K562 (cell line): ENCODE measurements around the gene TMEM92. TPM values are rescaled to one million over a fixed set of nuclear protein-coding genes. Genes with fewer than 3 reads are reported as not detected.

ENCODE experiments used
- ATF1 ChIP-seq, 2 experiments: fragments of 450-650 bp in 1 of 2; IDR thresholded peaks; 2 replicates each; pipeline ENCODE4 v1.6.1; 2016; ENCODE audit warnings: missing compliant biosample characterization in 1 of 2, missing genetic modification characterization in 1 of 2
- C11orf30 ChIP-seq: fragments of 450-650 bp; IDR thresholded peaks from 2 replicates; pipeline ENCODE4 v1.6.1; 2016; ENCODE audit warnings: low read depth, mild to moderate bottlenecking
- CEBPB ChIP-seq: fragments of 450-650 bp; IDR thresholded peaks from 2 replicates; pipeline ENCODE4 v1.6.1; 2016; ENCODE audit warnings: missing genetic modification characterization, missing compliant biosample characterization
- JUND ChIP-seq, 2 experiments: IDR thresholded peaks; 2 replicates in 1 of 2; 3 replicates in 1 of 2; pipeline ENCODE4 v1.6.1; 2011; ENCODE audit warnings: borderline replicate concordance in 2 of 2, low read depth in 2 of 2, low read length in 2 of 2, improper control_type of control experiment in 1 of 2, missing biosample characterization in 1 of 2, missing genetic modification characterization in 1 of 2, missing genetic modification reagents in 1 of 2
- KLF6 ChIP-seq: fragments of 250-450 bp; sonication (Bioruptor Pico); IDR thresholded peaks from 2 replicates; pipeline ENCODE4 v1.4.0; 2020; ENCODE audit warnings: mild to moderate bottlenecking, moderate library complexity, borderline replicate concordance
- MTA3 ChIP-seq: fragments of 450-650 bp; formaldehyde crosslinking; IDR thresholded peaks from 2 replicates; pipeline ENCODE4 v1.6.1; 2017; ENCODE audit warnings: mild to moderate bottlenecking, borderline replicate concordance
- PYGO2 ChIP-seq: fragments of 450-650 bp; IDR thresholded peaks from 2 replicates; pipeline ENCODE4 v1.6.1; 2016; ENCODE audit warnings: mild to moderate bottlenecking, missing genetic modification characterization, moderate library complexity, missing compliant biosample characterization
- RBFOX2 ChIP-seq: fragments of 200-400 bp; formaldehyde crosslinking; IDR thresholded peaks from 2 replicates; pipeline ENCODE4 v1.6.1; 2017; ENCODE audit warnings: low read depth, mild to moderate bottlenecking, low read length, moderate library complexity
- TSC22D4 ChIP-seq: fragments of 450-650 bp; IDR thresholded peaks from 2 replicates; pipeline ENCODE4 v1.6.1; 2016; ENCODE audit warnings: missing genetic modification characterization, missing biosample characterization, control low read depth
- ZBTB9 ChIP-seq: fragments of 450-650 bp; formaldehyde crosslinking; IDR thresholded peaks from 2 replicates; pipeline ENCODE4 v1.4.0; 2020; ENCODE audit warnings: mild to moderate bottlenecking, moderate library complexity
- ZNF134 ChIP-seq: fragments of 250-450 bp; sonication (Bioruptor Pico); conservative IDR thresholded peaks from 2 replicates; pipeline ENCODE4 v1.4.0; 2020
- ZNF347 ChIP-seq: fragments of 450-650 bp; formaldehyde crosslinking; IDR thresholded peaks from 2 replicates; pipeline ENCODE4 v1.4.0; 2020; ENCODE audit warnings: low read depth, mild to moderate bottlenecking, moderate library complexity
- ZNF584 ChIP-seq: fragments of 200-800 bp; sonication (Bioruptor generic); IDR thresholded peaks from 2 replicates; pipeline ENCODE4 v1.6.1; 2016; ENCODE audit warnings: low read depth, mild to moderate bottlenecking, missing genetic modification characterization, missing compliant biosample characterization
- ZNF766 ChIP-seq: fragments of 200-800 bp; sonication (Bioruptor generic); conservative IDR thresholded peaks from 2 replicates; pipeline ENCODE4 v1.6.1; 2016; ENCODE audit warnings: missing genetic modification characterization, missing compliant biosample characterization
- polyA plus RNA-seq, 8 experiments: library from polyadenylated mRNA; depleted of rRNA in 4 of 8; stranded (reverse) in 5 of 8; unstranded in 3 of 8; fragments of >200 nt; fragmentation: Nextera tagmentation in 2 of 8; fragmentation: Illumina TruSeq in 1 of 8; extraction: Ambion mirVana in 2 of 8; extraction: Trizol in 1 of 8; gene quantifications; 2 replicates each; pipeline versions ENCODE4 v1.2.1 to v1.2.3, GENCODE V29; 2011 to 2014; ENCODE audit warnings: inconsistent platforms in 1 of 8, missing spikeins in 1 of 8
- total RNA-seq, 7 experiments: library from RNA; depleted of rRNA in 6 of 7; stranded (reverse); fragments of >200 nt in 6 of 7; fragmentation: Illumina TruSeq in 2 of 7; extraction: Trizol in 2 of 7; gene quantifications; 2 replicates each; pipeline versions ENCODE4 v1.2.1 to v1.2.3, GENCODE V29; 2011 to 2021; ENCODE audit warnings: low replicate concordance in 1 of 7
- TF ChIP-seq, protein P1 (sequence below): fragments of 250-450 bp; sonication (Bioruptor Pico); IDR thresholded peaks from 2 replicates; pipeline ENCODE4 v1.4.0; 2020
- TF ChIP-seq, protein P2 (sequence below): fragments of 450-650 bp; IDR thresholded peaks from 2 replicates; pipeline ENCODE4 v1.6.1; 2014; ENCODE audit warnings: low read depth, mild to moderate bottlenecking, moderate library complexity, borderline replicate concordance

Gene TMEM92
- total and polyA plus RNA-seq, 9 of the 15 experiments (the other 6 are each of a cell fraction or from before 2014, with no cell fraction given): 0.14 to 2.1 (median 0.40) TPM

GRCh38 chr17:50304781-50305404 lies 30.6 kb downstream of the TMEM92 start (continued):
- no peak for TF ChIP-seq MTA3
- 0 out of 2 replicates have a peak, but pooled peaks have one; percentile 30 for TF ChIP-seq ZNF134 (CRISPR knock-in tag)
- no peak for TF ChIP-seq TSC22D4 (tag)
- peak; percentile 52; the same call in 1 of the 2 replicates for TF ChIP-seq KLF6 (CRISPR knock-in tag)
- TF ChIP-seq CEBPB (tag): peak; percentile 72
- TF ChIP-seq ZNF584: 0 out of 2 replicates have a peak, but pooled peaks have one; percentile 31
- TF ChIP-seq JUND (IDR thresholded peaks at IDR 0.05; ENCODE audit: borderline replicate concordance, low read depth, low read length): no peak
- 0 out of 3 replicates have a peak, but pooled peaks have one; percentile 17 for TF ChIP-seq JUND (tag; IDR thresholded peaks at IDR 0.05; ENCODE audit: borderline replicate concordance, low read depth, low read length)
- TF ChIP-seq RBFOX2: no peak
- no peak for TF ChIP-seq ZNF347
- peak; percentile 66; the same call in 1 of the 2 replicates for TF ChIP-seq ZBTB9 (CRISPR knock-in tag)
- TF ChIP-seq ATF1 (CRISPR knock-in tag; IDR thresholded peaks at IDR 0.05): no peak
- 0 out of 2 replicates have a peak, but pooled peaks have one; percentile 30 for TF ChIP-seq ATF1 (tag; IDR thresholded peaks at IDR 0.05)
- 0 out of 2 replicates have a peak, but pooled peaks have one; percentile 47 for TF ChIP-seq ZNF766
- TF ChIP-seq C11orf30: no peak
- TF ChIP-seq, protein P1, sequence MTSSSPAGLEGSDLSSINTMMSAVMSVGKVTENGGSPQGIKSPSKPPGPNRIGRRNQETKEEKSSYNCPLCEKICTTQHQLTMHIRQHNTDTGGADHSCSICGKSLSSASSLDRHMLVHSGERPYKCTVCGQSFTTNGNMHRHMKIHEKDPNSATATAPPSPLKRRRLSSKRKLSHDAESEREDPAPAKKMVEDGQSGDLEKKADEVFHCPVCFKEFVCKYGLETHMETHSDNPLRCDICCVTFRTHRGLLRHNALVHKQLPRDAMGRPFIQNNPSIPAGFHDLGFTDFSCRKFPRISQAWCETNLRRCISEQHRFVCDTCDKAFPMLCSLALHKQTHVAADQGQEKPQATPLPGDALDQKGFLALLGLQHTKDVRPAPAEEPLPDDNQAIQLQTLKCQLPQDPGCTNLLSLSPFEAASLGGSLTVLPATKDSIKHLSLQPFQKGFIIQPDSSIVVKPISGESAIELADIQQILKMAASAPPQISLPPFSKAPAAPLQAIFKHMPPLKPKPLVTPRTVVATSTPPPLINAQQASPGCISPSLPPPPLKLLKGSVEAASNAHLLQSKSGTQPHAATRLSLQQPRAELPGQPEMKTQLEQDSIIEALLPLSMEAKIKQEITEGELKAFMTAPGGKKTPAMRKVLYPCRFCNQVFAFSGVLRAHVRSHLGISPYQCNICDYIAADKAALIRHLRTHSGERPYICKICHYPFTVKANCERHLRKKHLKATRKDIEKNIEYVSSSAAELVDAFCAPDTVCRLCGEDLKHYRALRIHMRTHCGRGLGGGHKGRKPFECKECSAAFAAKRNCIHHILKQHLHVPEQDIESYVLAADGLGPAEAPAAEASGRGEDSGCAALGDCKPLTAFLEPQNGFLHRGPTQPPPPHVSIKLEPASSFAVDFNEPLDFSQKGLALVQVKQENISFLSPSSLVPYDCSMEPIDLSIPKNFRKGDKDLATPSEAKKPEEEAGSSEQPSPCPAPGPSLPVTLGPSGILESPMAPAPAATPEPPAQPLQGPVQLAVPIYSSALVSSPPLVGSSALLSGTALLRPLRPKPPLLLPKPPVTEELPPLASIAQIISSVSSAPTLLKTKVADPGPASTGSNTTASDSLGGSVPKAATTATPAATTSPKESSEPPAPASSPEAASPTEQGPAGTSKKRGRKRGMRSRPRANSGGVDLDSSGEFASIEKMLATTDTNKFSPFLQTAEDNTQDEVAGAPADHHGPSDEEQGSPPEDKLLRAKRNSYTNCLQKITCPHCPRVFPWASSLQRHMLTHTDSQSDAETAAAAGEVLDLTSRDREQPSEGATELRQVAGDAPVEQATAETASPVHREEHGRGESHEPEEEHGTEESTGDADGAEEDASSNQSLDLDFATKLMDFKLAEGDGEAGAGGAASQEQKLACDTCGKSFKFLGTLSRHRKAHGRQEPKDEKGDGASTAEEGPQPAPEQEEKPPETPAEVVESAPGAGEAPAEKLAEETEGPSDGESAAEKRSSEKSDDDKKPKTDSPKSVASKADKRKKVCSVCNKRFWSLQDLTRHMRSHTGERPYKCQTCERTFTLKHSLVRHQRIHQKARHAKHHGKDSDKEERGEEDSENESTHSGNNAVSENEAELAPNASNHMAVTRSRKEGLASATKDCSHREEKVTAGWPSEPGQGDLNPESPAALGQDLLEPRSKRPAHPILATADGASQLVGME (CRISPR knock-in tag): 0 out of 2 replicates have a peak, but pooled peaks have one; percentile 67
- TF ChIP-seq, protein P2, sequence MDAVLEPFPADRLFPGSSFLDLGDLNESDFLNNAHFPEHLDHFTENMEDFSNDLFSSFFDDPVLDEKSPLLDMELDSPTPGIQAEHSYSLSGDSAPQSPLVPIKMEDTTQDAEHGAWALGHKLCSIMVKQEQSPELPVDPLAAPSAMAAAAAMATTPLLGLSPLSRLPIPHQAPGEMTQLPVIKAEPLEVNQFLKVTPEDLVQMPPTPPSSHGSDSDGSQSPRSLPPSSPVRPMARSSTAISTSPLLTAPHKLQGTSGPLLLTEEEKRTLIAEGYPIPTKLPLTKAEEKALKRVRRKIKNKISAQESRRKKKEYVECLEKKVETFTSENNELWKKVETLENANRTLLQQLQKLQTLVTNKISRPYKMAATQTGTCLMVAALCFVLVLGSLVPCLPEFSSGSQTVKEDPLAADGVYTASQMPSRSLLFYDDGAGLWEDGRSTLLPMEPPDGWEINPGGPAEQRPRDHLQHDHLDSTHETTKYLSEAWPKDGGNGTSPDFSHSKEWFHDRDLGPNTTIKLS: no peak
- no peak for TF ChIP-seq PYGO2 (tag)
